Neural progenitor cell (in vitro differentiated cells): ENCODE data around the gene FARS2. TPM values are rescaled to one million over a fixed set of nuclear protein-coding genes. Genes with fewer than 3 reads are reported as not detected.
A peak's percentile ranks its signal among the peaks of the same experiment; 100 is the strongest.

Experiments
- DNase-seq: peaks from one replicate; pipeline ENCODE4 v3.0.0-alpha.2; 2016; ENCODE audit warnings: low spot score
- H2AFZ ChIP-seq: fragments of 200-600 bp; sonication (generic); replicated peaks from 2 replicates; pipeline ENCODE4 v1.6.1; 2016; ENCODE audit warnings: antibody characterized with exemption
- H3F3A ChIP-seq: fragments of 200-600 bp; sonication (generic); 2 replicates; pipeline ENCODE4 v1.6.1; 2016; ENCODE audit warnings: antibody characterized with exemption, low read depth
- H3K27ac ChIP-seq: fragments of 200-600 bp; sonication (generic); 2 replicates; pipeline ENCODE4 v1.5.1; 2016; ENCODE audit warnings: mild to moderate bottlenecking
- H3K27me3 ChIP-seq: fragments of 200-600 bp; sonication (generic); 2 replicates; pipeline ENCODE4 v1.6.1; 2016; ENCODE audit warnings: mild to moderate bottlenecking, moderate library complexity
- H3K36me3 ChIP-seq: fragments of 200-600 bp; sonication (generic); 2 replicates; pipeline ENCODE4 v1.5.1; 2016
- H3K4me1 ChIP-seq: fragments of 200-600 bp; sonication (generic); 2 replicates; pipeline ENCODE4 v1.6.1; 2016; ENCODE audit warnings: mixed run types
- H3K4me2 ChIP-seq: fragments of 200-600 bp; sonication (generic); 2 replicates; pipeline ENCODE4 v1.6.1; 2016
- H3K4me3 ChIP-seq: fragments of 200-600 bp; sonication (generic); 2 replicates; pipeline ENCODE4 v1.5.1; 2016
- H3K79me2 ChIP-seq: fragments of 200-600 bp; sonication (generic); 2 replicates; pipeline ENCODE4 v1.6.1; 2016; ENCODE audit warnings: low read depth
- H3K9ac ChIP-seq: fragments of 200-600 bp; sonication (generic); 2 replicates; pipeline ENCODE4 v1.6.1; 2016
- H3K9me3 ChIP-seq: fragments of 200-600 bp; sonication (generic); 2 replicates; pipeline ENCODE4 v1.5.1; 2016; ENCODE audit warnings: low read depth
- H4K20me1 ChIP-seq: fragments of 200-600 bp; sonication (generic); 2 replicates; pipeline ENCODE4 v1.6.1; 2016; ENCODE audit warnings: low read depth
- H3K27ac Mint-ChIP-seq: 3 replicates; pipeline ENCODE4 v1.8.0; 2021; ENCODE audit warnings: mixed read lengths
- H3K27me3 Mint-ChIP-seq: 2 replicates; pipeline ENCODE4 v1.8.0; 2022; ENCODE audit warnings: low read depth, mild to moderate bottlenecking, inconsistent platforms, moderate library complexity, mixed read lengths; ENCODE audit not compliant: insufficient read depth
- H3K36me3 Mint-ChIP-seq: 3 replicates; pipeline ENCODE4 v1.8.0; 2021; ENCODE audit warnings: mixed read lengths
- H3K4me1 Mint-ChIP-seq: 3 replicates; pipeline ENCODE4 v1.8.0; 2021; ENCODE audit warnings: mixed read lengths
- H3K4me3 Mint-ChIP-seq: 3 replicates; pipeline ENCODE4 v1.8.0; 2021; ENCODE audit warnings: mild to moderate bottlenecking, moderate library complexity, mixed read lengths
- H3K9me3 Mint-ChIP-seq: 3 replicates; pipeline ENCODE4 v1.8.0; 2020; ENCODE audit warnings: mixed read lengths
- EZH2 ChIP-seq: fragments of 200-600 bp; sonication (generic); IDR thresholded peaks from 2 replicates; pipeline ENCODE4 v1.6.1; 2017; ENCODE audit warnings: antibody characterized with exemption, mild to moderate bottlenecking, moderate library complexity
- EZH2phosphoT487 ChIP-seq: fragments of 200-600 bp; sonication (generic); IDR thresholded peaks from 2 replicates; pipeline ENCODE4 v1.6.1; 2017; ENCODE audit warnings: antibody characterized with exemption
- total RNA-seq: library from RNA; depleted of rRNA; stranded (reverse); fragments of >200 nt; gene quantifications from 2 replicates; pipeline ENCODE4 v1.2.3, GENCODE V29; 2015; ENCODE audit warnings: low replicate concordance
- TF ChIP-seq, protein P1 (sequence below): fragments of 200-600 bp; sonication (generic); IDR thresholded peaks from 2 replicates; pipeline ENCODE4 v1.5.1; 2017; ENCODE audit warnings: antibody characterized with exemption, mild to moderate bottlenecking

The FARS2 gene
- total RNA-seq, 1 donor from 2014 or later: 10.8 TPM

- H3K4me1 Mint-ChIP-seq: peaks cover 10% of the 10 kb centered on the region
- H4K20me1 ChIP-seq: no peaks in the 10 kb centered on the region
- no peak for TF ChIP-seq EZH2
- TF ChIP-seq, protein P1, sequence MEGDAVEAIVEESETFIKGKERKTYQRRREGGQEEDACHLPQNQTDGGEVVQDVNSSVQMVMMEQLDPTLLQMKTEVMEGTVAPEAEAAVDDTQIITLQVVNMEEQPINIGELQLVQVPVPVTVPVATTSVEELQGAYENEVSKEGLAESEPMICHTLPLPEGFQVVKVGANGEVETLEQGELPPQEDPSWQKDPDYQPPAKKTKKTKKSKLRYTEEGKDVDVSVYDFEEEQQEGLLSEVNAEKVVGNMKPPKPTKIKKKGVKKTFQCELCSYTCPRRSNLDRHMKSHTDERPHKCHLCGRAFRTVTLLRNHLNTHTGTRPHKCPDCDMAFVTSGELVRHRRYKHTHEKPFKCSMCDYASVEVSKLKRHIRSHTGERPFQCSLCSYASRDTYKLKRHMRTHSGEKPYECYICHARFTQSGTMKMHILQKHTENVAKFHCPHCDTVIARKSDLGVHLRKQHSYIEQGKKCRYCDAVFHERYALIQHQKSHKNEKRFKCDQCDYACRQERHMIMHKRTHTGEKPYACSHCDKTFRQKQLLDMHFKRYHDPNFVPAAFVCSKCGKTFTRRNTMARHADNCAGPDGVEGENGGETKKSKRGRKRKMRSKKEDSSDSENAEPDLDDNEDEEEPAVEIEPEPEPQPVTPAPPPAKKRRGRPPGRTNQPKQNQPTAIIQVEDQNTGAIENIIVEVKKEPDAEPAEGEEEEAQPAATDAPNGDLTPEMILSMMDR: no peak
- TF ChIP-seq EZH2phosphoT487: no peak
Observed at GRCh38 chr6:5277589-5277988, 16.3 kb downstream of the FARS2 start.

GRCh38 chr6:5278047-5278446, 16.7 kb downstream of the FARS2 start:
- Histone ChIP-seq H3K4me3 (no peak overlapping the region), H3K9me3 (no peaks in the 10 kb centered on the region), H3K4me2 (no peak overlapping the region), H2AFZ (no peak overlapping the region), H3K27ac (no peak overlapping the region), H3F3A (peaks cover 8% of the 10 kb centered on the region), H3K4me1 (peaks cover 10% of the 10 kb centered on the region), H3K27me3 (no peaks in the 10 kb centered on the region), H3K9ac (no peak overlapping the region), H4K20me1 (no peaks in the 10 kb centered on the region), H3K36me3 (no peaks in the 10 kb centered on the region), H3K79me2 (peaks cover 13% of the 10 kb centered on the region)
- no peak for DNase-seq
- TF ChIP-seq EZH2: no peak
- TF ChIP-seq, protein P1: no peak
- no peak for TF ChIP-seq EZH2phosphoT487
- H3K27ac Mint-ChIP-seq: no peak overlapping the region
- H3K27me3 Mint-ChIP-seq: peaks cover 2% of the 10 kb centered on the region
- peaks cover 10% of the 10 kb centered on the region for H3K4me1 Mint-ChIP-seq
- H3K9me3 Mint-ChIP-seq: no peaks in the 10 kb centered on the region
- no peak overlapping the region for H3K4me3 Mint-ChIP-seq
- no peaks in the 10 kb centered on the region for H3K36me3 Mint-ChIP-seq

More at GRCh38 chr6:5277589-5277988, 16.3 kb downstream of the FARS2 start:
- no peak overlapping the region for H2AFZ ChIP-seq
- H3F3A ChIP-seq: peaks cover 8% of the 10 kb centered on the region
- H3K79me2 ChIP-seq: peaks cover 13% of the 10 kb centered on the region
- H3K4me2 ChIP-seq: no peak overlapping the region
- H3K4me1 ChIP-seq: peaks cover 10% of the 10 kb centered on the region
- H3K9me3 Mint-ChIP-seq: no peaks in the 10 kb centered on the region
- no peak overlapping the region for H3K4me3 ChIP-seq
- peaks cover 2% of the 10 kb centered on the region for H3K36me3 Mint-ChIP-seq
- H3K9me3 ChIP-seq: no peaks in the 10 kb centered on the region
- no peak for DNase-seq
- H3K4me3 Mint-ChIP-seq: no peak overlapping the region
- peaks cover 2% of the 10 kb centered on the region for H3K27me3 Mint-ChIP-seq
- no peaks in the 10 kb centered on the region for H3K27me3 ChIP-seq
- no peak overlapping the region for H3K9ac ChIP-seq
- no peak overlapping the region for H3K27ac Mint-ChIP-seq
- H3K27ac ChIP-seq: no peak overlapping the region
- no peaks in the 10 kb centered on the region for H3K36me3 ChIP-seq

GRCh38 chr6:5278565-5279120, 17.3 kb downstream of the FARS2 start:
- Histone ChIP-seq H3K79me2 (peaks cover 13% of the 10 kb centered on the region), H3F3A (peaks cover 8% of the 10 kb centered on the region), H3K4me2 (no peak overlapping the region), H3K9ac (no peak overlapping the region), H3K4me1 (peaks cover 10% of the 10 kb centered on the region), H3K36me3 (no peaks in the 10 kb centered on the region), H3K4me3 (no peak overlapping the region), H3K27ac (no peak overlapping the region), H2AFZ (no peak overlapping the region), H3K27me3 (no peaks in the 10 kb centered on the region), H4K20me1 (no peaks in the 10 kb centered on the region), H3K9me3 (no peaks in the 10 kb centered on the region)
- peaks cover 2% of the 10 kb centered on the region for H3K27me3 Mint-ChIP-seq
- H3K9me3 Mint-ChIP-seq: no peaks in the 10 kb centered on the region
- TF ChIP-seq, protein P1: no peak
- TF ChIP-seq EZH2phosphoT487 (no peak), EZH2 (no peak)
- DNase-seq: no peak
- H3K27ac Mint-ChIP-seq: peak overlapping the region; percentile 62
- peaks cover 10% of the 10 kb centered on the region for H3K4me1 Mint-ChIP-seq
- H3K4me3 Mint-ChIP-seq: no peak overlapping the region
- no peaks in the 10 kb centered on the region for H3K36me3 Mint-ChIP-seq
